ENCODE data around the gene MLLT6.

The MLLT6 gene

DNA sequence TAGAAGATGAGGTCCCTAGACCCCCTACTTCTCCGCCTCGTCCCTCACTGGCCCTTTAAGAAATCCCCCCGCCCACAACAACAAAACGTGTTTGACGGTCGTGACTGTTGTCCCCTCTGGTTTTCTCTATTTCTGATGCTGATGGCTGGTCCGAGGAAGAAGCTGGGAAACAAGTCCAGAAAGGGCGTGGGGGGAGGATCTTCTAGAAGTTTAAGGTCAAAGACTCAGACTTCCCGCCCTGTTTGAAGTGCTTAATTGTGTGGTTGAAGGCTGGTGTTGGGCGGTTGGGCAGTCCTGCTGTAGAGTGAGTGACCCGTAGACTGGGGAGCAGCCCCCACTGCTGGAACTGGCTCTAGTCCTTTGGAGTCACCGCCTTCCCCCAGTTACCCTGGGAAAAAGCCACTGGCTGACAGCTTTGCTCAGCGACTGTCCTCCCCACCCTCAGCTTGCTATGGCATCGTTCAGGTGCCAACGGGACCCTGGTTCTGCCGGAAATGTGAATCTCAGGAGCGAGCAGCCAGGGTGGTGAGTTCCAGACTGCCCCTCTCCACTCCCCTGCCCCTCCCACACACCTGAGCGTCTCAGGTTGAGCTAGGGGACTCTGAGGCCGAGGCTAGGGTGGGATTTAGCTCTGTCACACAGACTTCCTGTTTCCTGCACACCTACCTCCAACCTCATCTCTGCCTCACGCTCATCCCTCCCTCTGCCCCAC, 1.6 kb downstream of the MLLT6 start:
- no peak for DNase-seq (ENCODE audit: low spot score)

DNA sequence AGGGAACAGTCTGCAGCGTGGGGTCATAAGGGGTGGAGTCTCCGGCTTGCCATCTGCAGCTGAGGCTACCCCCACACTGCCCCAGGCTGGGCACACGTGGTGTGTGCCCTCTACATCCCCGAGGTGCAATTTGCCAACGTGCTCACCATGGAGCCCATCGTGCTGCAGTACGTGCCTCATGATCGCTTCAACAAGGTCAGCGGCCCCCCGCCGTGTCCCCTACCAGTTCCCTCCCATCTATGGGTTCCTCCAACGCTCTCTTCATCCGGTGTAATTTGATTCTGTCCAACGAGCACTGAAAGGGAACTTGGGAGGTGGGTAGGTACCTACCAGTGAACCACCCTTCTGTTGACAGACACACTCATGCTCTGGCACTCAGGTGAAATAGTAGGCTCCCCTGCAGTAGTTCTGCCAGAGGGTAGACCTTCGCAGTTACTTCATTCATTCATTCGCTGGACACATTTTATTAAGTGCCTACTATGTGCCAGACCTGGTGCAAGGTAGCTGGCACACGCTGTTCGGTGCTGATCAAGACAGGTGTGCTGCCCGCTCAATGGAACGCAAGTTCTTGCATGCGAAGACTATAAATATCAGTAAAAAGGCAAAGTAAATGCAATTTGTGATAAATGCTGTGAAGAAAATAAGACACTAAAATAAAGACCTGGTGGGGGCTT, 2.7 kb downstream of the MLLT6 start:
- DNase-seq (ENCODE audit: low spot score), result no peak

DNA sequence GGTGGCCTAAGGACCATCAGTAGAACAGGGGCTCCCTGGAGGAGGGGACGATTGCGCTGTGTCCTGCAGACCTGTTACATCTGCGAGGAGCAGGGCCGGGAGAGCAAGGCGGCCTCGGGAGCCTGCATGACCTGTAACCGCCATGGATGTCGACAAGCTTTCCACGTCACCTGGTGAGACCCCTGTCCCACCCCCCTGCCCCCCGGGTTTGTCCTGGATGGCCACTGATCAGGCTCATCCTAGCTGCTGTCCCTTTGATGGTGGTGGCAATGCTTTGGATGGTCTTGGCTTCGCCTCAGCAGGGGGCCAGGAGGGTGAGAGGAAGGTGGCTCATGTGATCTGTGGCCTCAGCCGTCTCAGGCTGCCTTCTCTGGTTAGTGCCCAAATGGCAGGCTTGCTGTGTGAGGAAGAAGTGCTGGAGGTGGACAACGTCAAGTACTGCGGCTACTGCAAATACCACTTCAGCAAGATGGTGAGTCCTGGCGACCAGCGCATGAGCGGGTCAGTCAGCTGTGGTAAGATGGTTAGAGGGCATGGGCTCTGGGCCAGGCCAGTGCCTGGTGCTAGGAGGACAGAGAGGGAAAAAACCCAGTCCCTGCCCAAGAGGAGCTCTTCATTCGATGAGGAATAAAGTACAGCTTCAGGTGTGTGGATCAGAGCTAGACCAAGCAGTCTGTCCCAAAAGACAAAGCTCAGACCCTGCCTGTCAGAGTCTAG, 4.2 kb downstream of the MLLT6 start:
- DNase-seq (ENCODE audit: low spot score), result no peak

DNA sequence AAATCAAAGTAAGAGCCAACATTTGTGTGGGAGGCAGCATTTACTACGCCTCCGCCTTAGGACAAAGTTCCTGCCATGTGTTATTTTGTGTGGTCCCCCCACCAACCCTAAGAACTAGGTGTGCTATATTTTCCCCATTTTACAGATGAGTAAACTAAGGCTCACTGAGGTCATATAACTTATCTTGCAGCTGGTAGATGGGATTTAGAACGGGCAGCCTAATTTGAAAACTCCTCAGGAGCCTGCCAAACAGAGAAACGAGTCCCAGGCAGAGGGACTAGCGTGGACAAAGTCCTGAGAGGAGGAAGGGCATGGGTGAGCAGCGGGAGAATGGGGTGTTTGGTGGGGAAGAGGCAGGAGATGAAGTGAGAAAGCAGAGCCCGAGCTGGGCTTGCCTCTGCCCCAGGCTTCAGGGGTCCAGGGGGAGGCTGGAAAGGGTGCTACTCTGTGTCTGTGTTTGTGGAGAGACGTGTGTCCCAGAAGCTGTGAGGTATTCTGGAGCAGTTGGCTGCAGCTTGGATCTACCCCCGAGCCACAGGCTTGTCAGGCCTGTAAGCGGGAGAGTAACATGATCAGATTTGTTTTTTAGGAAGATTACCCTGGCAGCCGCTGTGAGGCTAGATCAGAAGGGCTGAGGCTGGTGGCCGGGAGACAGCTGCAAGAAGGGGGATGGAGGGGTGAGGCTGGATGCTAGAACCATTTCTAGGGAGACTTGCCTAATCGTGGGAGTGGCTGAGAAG, 5.0 kb downstream of the MLLT6 start:
- peak; percentile 84 for DNase-seq (ENCODE audit: low spot score)

DNA sequence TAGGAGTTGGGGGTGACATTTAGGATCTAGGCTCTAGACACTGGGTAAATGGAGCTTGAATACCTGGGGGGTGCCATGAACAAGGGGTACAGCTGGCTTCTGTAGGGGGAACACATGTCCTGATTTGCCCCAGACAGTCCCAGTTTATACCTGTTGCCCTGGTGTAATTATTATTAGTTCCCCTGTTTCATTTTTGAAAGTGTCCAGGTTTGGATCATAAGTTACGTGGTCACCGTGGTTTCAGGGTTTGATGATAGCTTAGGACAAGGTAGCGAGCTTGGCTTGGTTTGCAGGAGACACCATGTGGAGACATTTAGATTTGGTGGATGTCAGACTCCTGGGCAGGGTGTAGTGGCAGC, 5.5 kb downstream of the MLLT6 start:
- no peak for DNase-seq (ENCODE audit: low spot score)

DNA sequence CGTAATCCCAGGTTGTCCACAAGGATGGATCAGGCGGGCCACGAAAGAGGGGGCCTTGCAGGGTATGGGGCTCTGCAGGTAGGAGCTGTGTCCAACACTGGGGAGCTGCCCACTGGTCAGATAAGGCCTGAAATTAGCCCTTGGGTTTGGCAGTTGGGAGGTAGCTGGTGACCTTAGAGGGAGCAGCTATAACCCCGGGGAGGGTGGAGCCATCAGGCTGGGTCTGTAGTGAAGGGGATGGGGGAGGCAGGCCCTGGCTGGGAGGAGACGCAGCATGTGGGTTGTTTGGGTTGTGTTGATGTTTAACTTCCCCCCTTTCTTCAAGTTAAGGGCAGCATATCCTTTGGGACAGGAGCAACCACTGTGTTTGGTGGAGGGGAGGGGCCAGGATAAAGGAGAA, 5.9 kb downstream of the MLLT6 start:
- DNase-seq (ENCODE audit: low spot score), result no peak

DNA sequence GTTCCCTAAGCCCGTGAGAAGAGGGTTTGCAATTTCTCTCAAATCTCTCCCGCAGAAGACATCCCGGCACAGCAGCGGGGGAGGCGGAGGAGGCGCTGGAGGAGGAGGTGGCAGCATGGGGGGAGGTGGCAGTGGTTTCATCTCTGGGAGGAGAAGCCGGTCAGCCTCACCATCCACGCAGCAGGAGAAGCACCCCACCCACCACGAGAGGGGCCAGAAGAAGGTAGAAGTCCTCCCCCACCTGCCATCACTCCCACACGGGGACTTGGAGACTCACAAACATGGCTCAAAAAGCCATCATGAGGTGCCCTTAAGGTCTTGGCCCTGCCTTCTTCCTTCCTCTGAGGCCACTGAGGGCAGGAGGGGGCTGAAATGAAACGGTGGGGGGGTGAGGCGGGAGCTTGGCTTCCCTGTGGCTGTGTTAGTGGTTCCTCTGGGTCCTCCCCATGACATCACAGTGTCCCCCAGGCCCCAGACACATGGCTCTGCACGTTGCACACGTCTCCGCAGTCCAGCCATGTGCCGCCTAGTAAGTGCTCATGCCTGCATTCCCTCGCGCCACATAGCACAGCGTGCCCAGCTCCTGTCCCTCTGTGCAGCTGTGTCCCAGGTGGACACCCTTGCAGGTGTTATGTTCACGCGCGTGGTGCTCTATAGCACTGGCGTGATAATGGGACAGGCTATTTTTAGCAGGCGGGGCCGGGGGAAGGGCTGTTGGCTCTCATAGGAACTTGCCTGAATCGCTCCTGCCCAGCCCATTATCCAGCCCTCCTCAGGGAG, 6.9 kb downstream of the MLLT6 start:
- no peak for DNase-seq (ENCODE audit: low spot score)

DNA sequence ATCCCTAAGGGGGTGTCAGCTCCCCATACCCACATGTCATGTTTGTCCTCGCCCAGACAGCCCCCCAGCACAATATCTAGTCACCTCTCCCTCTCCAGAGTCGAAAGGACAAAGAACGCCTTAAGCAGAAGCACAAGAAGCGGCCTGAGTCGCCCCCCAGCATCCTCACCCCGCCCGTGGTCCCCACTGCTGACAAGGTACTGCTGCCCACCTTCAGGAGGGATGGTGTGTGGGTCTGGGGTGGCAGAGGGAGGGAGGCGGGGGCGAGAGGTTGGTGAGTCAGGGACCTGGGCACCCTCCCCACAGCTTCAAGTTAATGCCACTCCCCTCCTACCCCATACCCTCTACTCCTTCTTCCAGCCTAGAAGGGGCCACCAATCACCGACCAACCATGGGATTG, 7.5 kb downstream of the MLLT6 start:
- DNase-seq (ENCODE audit: low spot score), result no peak

DNA sequence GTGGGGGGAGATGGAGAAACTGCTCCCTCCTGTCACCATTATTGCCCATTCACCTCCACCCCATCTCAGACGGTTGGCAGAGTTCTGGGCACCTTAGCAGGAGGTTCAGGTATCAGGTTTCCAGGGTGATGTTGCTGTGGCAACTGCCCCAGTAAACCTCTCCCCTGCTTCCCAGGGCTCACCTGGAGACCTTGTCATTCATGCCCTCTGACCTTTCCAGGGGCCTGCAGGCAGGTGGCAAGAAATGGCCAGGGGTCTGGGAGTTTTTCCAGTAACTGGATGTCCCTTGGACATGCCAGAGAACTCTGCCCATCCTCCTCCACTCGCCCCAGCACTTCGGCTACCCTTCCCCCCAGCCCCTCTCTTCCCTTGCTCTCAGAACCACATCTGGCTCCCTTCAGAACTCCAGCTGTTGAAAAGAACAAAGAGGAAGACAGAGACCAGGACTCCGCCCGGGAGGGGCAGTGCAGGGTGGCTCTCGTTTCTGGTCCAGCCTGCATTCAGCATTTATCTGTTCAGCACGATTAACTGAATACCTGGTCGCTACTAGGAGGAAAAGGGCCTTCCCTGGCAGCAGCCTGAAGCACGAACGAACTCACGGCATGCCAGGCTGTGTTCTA, 8.5 kb downstream of the MLLT6 start:
- DNase-seq (ENCODE audit: low spot score), result no peak

DNA sequence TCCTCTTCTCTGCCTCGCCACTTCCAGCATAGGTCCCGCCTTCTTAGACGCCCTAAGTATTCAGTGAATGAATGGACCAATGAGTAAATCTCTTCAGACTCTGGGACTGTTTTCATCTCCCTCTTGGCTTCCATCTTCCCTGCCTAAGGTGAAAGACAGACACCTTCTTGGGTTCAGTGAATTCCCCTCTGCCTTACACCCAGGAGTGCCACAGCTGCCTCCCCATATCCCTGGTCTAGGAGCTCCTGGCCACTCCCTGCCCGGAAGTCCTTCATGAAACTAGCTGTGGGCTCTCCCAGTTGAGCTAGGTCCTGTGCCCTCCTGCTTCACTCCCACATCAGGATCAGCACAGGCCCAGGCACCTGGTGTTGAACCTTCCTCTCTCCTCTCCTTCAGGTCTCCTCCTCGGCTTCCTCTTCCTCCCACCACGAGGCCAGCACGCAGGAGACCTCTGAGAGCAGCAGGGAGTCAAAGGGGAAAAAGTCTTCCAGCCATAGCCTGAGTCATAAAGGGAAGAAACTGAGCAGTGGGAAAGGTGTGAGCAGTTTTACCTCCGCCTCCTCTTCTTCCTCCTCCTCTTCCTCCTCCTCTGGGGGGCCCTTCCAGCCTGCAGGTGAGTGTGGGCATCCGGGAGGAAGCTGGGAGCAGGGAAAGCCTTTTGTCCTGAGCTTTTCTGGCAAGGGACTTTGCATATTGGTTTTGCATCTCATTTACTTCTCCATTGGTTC, 10.3 kb downstream of the MLLT6 start:
- DNase-seq (ENCODE audit: low spot score), result no peak

DNA sequence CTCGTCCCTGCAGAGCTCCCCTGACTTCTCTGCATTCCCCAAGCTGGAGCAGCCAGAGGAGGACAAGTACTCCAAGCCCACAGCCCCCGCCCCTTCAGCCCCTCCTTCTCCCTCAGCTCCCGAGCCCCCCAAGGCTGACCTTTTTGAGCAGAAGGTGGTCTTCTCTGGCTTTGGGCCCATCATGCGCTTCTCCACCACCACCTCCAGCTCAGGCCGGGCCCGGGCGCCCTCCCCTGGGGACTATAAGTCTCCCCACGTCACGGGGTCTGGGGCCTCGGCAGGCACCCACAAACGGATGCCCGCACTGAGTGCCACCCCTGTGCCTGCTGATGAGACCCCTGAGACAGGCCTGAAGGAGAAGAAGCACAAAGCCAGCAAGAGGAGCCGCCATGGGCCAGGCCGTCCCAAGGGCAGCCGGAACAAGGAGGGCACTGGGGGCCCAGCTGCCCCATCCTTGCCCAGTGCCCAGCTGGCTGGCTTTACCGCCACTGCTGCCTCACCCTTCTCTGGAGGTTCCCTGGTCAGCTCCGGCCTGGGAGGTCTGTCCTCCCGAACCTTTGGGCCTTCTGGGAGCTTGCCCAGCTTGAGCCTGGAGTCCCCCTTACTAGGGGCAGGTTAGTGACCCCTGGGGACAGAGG, 11.4 kb downstream of the MLLT6 start:
- no peak for DNase-seq (ENCODE audit: low spot score)

DNA sequence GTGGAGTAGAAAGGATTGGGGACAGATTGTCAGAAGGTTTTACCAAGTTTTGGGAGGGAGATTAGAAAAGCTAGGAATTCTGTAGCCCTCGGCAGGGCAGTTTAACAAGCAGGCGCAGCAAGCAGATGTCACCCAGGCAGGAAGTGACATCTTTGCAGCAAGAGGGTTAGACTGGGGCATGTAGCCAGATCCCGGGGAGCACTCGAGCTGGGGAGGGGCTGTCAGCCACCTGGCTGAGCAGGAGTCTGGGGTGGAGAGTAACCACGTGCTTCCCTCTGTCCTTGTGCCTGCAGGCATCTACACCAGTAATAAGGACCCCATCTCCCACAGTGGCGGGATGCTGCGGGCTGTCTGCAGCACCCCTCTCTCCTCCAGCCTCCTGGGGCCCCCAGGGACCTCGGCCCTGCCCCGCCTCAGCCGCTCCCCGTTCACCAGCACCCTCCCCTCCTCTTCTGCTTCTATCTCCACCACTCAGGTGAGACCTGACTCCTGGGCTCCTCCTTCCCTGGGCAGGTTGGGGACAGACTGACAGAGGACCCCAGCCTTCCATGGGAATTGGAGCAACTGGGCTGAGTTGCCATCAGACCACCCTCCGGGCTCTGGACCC, 12.2 kb downstream of the MLLT6 start:
- no peak for DNase-seq (ENCODE audit: low spot score)

DNA sequence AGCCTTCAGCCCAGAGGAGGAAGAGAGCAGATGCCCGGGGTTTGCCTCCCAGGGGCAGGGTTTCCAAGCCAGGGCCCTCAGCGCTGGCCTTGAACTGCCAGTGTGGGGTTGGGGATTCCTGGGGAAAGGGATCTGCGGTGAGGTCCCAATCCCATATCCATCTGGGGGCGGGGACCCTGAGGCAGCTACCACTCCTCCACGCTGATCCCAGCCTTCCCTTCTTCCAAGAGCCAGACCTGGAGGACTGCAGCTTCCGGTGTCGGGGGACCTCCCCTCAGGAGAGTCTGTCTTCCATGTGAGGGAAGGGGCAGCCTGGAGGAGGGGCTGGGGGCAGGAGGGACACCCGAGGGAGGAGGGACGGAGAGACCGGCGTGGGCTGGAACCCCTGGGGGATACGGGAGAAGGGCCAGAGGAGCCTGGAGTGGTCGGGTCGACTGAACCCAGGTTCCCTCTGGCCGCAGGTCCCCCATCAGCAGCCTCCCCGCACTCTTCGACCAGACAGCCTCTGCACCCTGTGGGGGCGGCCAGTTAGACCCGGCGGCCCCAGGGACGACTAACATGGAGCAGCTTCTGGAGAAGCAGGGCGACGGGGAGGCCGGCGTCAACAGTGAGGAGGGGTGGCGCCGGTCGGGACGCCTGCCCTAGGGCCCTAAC, 14.3 kb downstream of the MLLT6 start:
- no peak for DNase-seq (ENCODE audit: low spot score)

DNA sequence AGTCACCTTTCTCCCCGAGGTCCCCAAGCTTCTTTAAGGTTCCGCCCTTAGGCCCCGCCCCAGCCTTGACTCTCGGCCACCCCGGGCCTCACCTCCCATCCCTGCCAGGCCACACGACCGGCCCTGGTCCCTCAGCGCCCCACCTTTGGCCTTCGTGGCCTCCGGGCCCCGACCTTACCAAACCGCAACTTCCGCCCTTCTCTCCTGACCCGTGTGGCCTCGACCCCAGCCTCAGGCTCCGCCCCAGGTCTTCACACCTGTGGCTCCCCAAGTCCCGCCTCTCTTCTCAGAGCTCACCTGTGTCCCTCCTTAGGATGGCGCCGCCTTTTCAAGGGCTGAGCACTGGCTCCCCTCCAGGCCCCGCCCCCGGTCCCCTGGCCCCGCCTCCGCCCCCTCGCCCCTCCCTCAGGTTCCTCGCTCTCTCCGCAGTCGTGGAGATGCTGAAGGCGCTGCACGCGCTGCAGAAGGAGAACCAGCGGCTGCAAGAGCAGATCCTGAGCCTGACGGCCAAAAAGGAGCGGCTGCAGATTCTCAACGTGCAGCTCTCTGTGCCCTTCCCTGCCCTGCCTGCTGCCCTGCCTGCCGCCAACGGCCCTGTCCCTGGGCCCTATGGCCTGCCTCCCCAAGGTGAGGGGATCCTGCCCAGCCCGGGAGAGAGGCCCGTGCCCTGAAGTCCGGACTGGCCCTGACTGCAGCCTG, 15.0 kb downstream of the MLLT6 start:
- no peak for DNase-seq (ENCODE audit: low spot score)

DNA sequence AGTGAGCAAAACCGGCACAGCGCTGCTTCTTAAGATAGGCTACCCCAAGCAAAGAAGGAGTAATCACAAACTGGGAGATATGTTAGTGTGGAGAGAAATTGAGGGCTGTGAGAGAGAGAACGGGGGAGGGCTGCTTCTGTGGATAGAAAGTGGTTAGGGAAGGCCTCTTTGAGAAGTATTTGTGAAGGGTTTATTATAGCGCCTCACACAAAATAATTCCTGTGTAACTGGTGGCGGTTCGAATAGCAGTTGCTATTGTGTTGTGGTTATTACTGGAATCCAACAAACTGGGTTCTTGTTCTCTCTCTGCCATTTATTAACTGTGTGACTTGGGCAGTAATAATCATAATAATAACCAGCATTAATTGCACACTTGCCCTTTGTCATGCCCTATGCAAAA, 15.9 kb downstream of the MLLT6 start:
- DNase-seq (ENCODE audit: low spot score), result no peak

DNA sequence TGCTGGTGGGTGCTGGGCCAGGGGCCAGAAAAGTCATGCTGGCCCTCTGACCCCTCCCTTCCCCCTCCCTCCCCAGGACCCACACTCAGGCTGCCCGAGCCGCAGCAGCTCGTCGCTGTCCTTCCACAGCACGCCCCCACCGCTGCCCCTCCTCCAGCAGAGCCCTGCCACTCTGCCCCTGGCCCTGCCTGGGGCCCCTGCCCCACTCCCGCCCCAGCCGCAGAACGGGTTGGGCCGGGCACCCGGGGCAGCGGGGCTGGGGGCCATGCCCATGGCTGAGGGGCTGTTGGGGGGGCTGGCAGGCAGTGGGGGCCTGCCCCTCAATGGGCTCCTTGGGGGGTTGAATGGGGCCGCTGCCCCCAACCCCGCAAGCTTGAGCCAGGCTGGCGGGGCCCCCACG, 16.7 kb downstream of the MLLT6 start:
- no peak for DNase-seq (ENCODE audit: low spot score)

DNA sequence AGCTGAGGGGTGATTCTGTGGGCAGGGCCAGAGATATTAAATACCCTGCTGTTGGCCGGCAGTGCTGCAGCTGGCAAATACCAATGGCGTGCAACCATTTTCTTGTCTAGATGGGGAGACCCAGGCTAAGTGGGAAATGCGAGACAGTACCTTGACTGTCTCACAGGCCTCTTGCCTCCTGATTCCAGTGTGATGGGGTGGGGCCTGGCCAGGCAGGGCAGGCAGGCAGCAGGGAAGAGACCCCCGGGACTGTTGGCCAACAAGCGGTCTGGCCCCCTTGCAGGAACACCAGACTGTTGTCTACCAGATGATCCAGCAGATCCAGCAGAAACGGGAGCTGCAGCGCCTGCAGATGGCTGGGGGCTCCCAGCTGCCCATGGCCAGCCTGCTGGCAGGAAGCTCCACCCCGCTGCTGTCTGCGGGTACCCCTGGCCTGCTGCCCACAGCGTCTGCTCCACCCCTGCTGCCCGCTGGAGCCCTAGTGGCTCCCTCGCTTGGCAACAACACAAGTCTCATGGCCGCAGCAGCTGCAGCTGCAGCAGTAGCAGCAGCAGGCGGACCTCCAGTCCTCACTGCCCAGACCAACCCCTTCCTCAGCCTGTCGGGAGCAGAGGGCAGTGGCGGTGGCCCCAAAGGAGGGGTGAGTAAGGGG, 19.4 kb downstream of the MLLT6 start:
- peak; percentile 71 for DNase-seq (ENCODE audit: low spot score)

DNA sequence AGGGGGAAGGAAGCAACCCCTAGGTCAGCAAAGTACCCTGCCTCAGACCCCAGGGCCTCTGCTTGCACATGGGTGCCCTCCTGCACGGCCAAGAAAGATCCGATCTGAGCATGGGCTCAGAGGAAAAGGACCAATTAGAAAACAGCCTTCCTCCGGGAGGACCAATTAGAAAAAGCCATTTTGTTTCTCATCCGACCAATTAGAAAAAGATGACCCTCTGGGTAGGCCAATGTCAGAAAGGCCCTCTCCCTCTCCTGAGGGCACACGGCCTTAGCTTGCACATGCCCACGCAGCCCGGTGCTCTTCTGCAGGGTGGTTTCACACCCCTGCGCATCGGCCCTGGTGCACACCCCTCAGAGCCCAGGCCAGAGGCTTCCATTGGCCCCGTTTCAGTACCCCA, 20.0 kb downstream of the MLLT6 start:
- DNase-seq (ENCODE audit: low spot score), result no peak
